Loucy (cell line): ENCODE results near the gene COL6A1.

ENCODE experiments used
- H2AFZ ChIP-seq: fragments of 200-600 bp; sonication (generic); 2 replicates; pipeline ENCODE4 v1.6.0; 2016; ENCODE audit warnings: antibody characterized with exemption, mild to moderate bottlenecking, low read length, moderate library complexity
- H3F3A ChIP-seq: fragments of 200-600 bp; 2 replicates; pipeline ENCODE4 v1.6.0; 2016; ENCODE audit warnings: antibody characterized with exemption, low read depth, mild to moderate bottlenecking
- H3K27me3 ChIP-seq: fragments of 200-600 bp; sonication (generic); 2 replicates; pipeline ENCODE4 v1.6.1; 2014; ENCODE audit warnings: low read length, mild to moderate bottlenecking; ENCODE audit not compliant: insufficient read depth, poor library complexity, severe bottlenecking
- H3K36me3 ChIP-seq: fragments of 200-600 bp; sonication (generic); 2 replicates; pipeline ENCODE4 v1.6.1; 2016; ENCODE audit warnings: low read length; ENCODE audit not compliant: insufficient read depth
- H3K4me1 ChIP-seq: fragments of 200-600 bp; sonication (generic); 2 replicates; pipeline ENCODE4 v1.5.1; 2014; ENCODE audit warnings: low read length, mild to moderate bottlenecking; ENCODE audit not compliant: insufficient read depth, poor library complexity, severe bottlenecking
- H3K4me2 ChIP-seq: fragments of 200-600 bp; sonication (generic); 2 replicates; pipeline ENCODE4 v1.6.0; 2014; ENCODE audit warnings: antibody characterized with exemption, low read length, low read depth, mild to moderate bottlenecking; ENCODE audit not compliant: poor library complexity, severe bottlenecking
- H3K4me3 ChIP-seq: fragments of 200-600 bp; sonication (generic); 2 replicates; pipeline ENCODE4 v1.5.1; 2014; ENCODE audit warnings: low read length, mild to moderate bottlenecking, mixed read lengths; ENCODE audit not compliant: poor library complexity, severe bottlenecking
- H3K79me2 ChIP-seq: fragments of 200-600 bp; sonication (generic); 2 replicates; pipeline ENCODE4 v1.6.1; 2014; ENCODE audit warnings: low read length; ENCODE audit not compliant: insufficient read depth
- H3K9ac ChIP-seq: fragments of 200-600 bp; sonication (generic); 2 replicates; pipeline ENCODE4 v1.6.0; 2014; ENCODE audit warnings: mild to moderate bottlenecking, low read depth, low read length, moderate library complexity; ENCODE audit not compliant: poor library complexity, severe bottlenecking
- H3K9me2 ChIP-seq: fragments of 200-600 bp; sonication (generic); replicated peaks from 2 replicates; pipeline ENCODE4 v1.6.1; 2016; ENCODE audit warnings: low read depth, low read length, mixed read lengths
- H3K9me3 ChIP-seq: fragments of 200-600 bp; sonication (generic); 2 replicates; pipeline ENCODE4 v1.6.1; 2014; ENCODE audit warnings: mild to moderate bottlenecking, antibody characterized with exemption, low read length, low read depth; ENCODE audit not compliant: insufficient read depth
- H4K20me1 ChIP-seq: fragments of 200-600 bp; sonication (generic); 2 replicates; pipeline ENCODE4 v1.6.0; 2014; ENCODE audit warnings: antibody characterized with exemption, low read length, mild to moderate bottlenecking; ENCODE audit not compliant: insufficient read depth, poor library complexity, severe bottlenecking
- CTCF ChIP-seq: fragments of 200-600 bp; sonication (generic); conservative IDR thresholded peaks from 2 replicates; pipeline ENCODE4 v1.5.1; 2014; ENCODE audit warnings: mild to moderate bottlenecking, antibody characterized with exemption, low read length
- EZH2phosphoT487 ChIP-seq: fragments of 200-600 bp; IDR thresholded peaks from 2 replicates; pipeline ENCODE4 v1.6.1; 2018; ENCODE audit warnings: antibody characterized with exemption, mild to moderate bottlenecking, moderate library complexity, borderline replicate concordance

The COL6A1 gene

GRCh38 chr21:46049890-46050667 is 68.5 kb downstream of the COL6A1 start:
- Histone ChIP-seq H3K4me2 (no peak overlapping the region), H3K9ac (no peak overlapping the region), H3K9me2 (no peaks in the 10 kb centered on the region), H3K27me3 (no peaks in the 10 kb centered on the region), H3K9me3 (peaks cover 4% of the 10 kb centered on the region; the same call in 1 of the 2 replicates), H3K4me3 (no peak overlapping the region), H3K36me3 (no peaks in the 10 kb centered on the region), H3F3A (no peaks in the 10 kb centered on the region), H3K79me2 (no peaks in the 10 kb centered on the region), H3K4me1 (no peaks in the 10 kb centered on the region), H4K20me1 (no peaks in the 10 kb centered on the region), H2AFZ (no peak overlapping the region)
- TF ChIP-seq EZH2phosphoT487 (no peak), CTCF (no peak)

DNA sequence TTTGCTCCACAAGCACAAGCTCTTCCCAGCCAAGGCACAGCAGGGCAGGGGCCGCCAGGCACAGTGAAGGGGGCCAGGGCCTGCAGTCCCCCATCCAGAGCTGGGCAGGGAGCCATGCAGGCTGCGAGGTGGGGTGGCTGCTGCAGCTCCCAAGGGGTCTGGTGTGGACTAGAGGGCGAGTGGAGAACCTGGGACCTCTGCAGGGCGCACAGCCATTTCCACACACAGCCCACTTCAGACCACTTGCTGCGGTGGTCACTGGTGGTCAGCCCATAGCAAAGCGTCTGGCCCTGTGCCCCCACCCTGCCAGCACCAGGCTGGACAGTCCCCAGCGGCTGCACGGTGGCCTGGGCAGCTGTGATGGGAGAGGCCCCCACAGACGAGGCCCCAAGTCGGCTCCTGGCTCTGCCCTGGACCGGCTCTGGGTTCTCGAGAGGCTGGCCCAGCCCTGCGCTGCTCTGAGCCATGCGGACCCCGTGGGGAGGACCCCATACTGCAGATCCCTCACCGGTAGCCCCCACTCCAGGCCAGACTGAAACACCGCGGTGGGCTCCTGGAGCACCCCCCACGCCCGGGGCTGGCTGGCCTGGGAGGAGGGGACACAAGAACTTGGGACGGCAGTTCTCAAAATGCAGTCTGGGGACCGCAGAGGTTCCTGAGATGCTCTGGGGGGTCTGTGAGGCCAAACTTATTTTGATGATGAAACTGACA is 69.3 kb downstream of the COL6A1 start:
- Histone ChIP-seq H3K36me3 (no peaks in the 10 kb centered on the region), H2AFZ (no peak overlapping the region), H3K9ac (no peak overlapping the region), H3K4me2 (no peak overlapping the region), H4K20me1 (no peaks in the 10 kb centered on the region), H3F3A (no peaks in the 10 kb centered on the region), H3K4me1 (no peaks in the 10 kb centered on the region), H3K9me3 (peaks cover 4% of the 10 kb centered on the region; the same call in 1 of the 2 replicates), H3K27me3 (no peaks in the 10 kb centered on the region), H3K79me2 (no peaks in the 10 kb centered on the region), H3K4me3 (no peak overlapping the region), H3K9me2 (no peaks in the 10 kb centered on the region)
- TF ChIP-seq EZH2phosphoT487 (no peak), CTCF (no peak)

DNA sequence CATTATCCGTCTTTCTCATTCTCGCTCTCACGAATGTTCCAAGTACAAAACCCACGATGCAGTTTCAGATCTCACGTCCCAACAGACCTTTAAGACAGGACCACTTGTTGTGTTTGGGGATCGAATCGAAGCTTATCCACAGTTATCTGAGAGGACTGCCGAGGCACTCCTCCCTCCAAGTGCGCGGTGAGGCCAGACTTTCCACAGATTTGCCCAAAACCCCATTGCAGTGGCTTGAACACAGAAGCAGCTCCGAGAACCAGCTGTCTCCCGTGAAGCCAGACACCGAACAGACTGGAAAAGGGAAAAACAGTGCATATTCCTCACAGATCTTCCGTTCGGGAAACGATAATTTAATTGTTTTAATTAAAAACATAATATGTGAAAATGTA is 69.8 kb downstream of the COL6A1 start:
- H3K27me3 ChIP-seq: no peaks in the 10 kb centered on the region
- H3K4me3 ChIP-seq: no peak overlapping the region
- no peak overlapping the region for H3K4me2 ChIP-seq
- H3K9ac ChIP-seq: no peak overlapping the region
- no peak overlapping the region for H2AFZ ChIP-seq
- H4K20me1 ChIP-seq: no peaks in the 10 kb centered on the region
- TF ChIP-seq EZH2phosphoT487: no peak
- H3K4me1 ChIP-seq: no peaks in the 10 kb centered on the region
- no peaks in the 10 kb centered on the region for H3K79me2 ChIP-seq
- H3K9me2 ChIP-seq: no peaks in the 10 kb centered on the region
- H3K36me3 ChIP-seq: no peaks in the 10 kb centered on the region
- no peaks in the 10 kb centered on the region for H3F3A ChIP-seq
- peaks cover 4% of the 10 kb centered on the region; the same call in 1 of the 2 replicates for H3K9me3 ChIP-seq
